Heart left ventricle (tissue), 13 donors: ENCODE measurements around the gene SLC22A23.

ENCODE experiments used
- POLR2A ChIP-seq, 2 donors: fragments of 450-650 bp; IDR thresholded peaks; one replicate each; pipeline ENCODE4 v1.6.1; 2017; ENCODE audit warnings: antibody characterized with exemption in 2 of 2, mild to moderate bottlenecking in 2 of 2, moderate library complexity in 2 of 2
- TF ChIP-seq, protein P1 (sequence below), 12 donors: fragments of 200-600 bp; sonication (generic) in 4 of 12; IDR thresholded peaks; one replicate each; pipeline versions ENCODE4 v1.5.0 to v1.8.0; 2018 to 2022; ENCODE audit warnings: antibody characterized with exemption in 12 of 12, mild to moderate bottlenecking in 5 of 12
- donor health status: ischemic (EF 13 %, LVEDD 7.1; RV severe dilation, severe dysfunction).
- donor health status: DM: no; HTN: yes; CAD: no.
- donor health status: DM: no; HTN: no; CAD: no.
- donor health status: ischemic (EF 25% LVEDD 6.9; RV normal size, moderate dysfunction).
- donor health status: ischemic (EF 25% LVEDD 5.7; RV mildly dilated, moderate dysfunction).
- donor health status: ischemic (EF 35%, LVEDD 5.7; RV mildly dilated, moderate dysfunction).
- donor health status: nonischemic (EF 11% LVEDD 7.7; RV severe dilation, severe dysfunction).
- donor health status: DM: yes; HTN: yes; CAD: no.
- donor health status: PGD.
- donor health status: ischemic (EF 29% LVEDD 5.4; RV normal size, mild dysfunction).
- donor health status: nonischemic (EF 23%, LVEDD 6.1; RV moderate dilation, normal function).

DNA sequence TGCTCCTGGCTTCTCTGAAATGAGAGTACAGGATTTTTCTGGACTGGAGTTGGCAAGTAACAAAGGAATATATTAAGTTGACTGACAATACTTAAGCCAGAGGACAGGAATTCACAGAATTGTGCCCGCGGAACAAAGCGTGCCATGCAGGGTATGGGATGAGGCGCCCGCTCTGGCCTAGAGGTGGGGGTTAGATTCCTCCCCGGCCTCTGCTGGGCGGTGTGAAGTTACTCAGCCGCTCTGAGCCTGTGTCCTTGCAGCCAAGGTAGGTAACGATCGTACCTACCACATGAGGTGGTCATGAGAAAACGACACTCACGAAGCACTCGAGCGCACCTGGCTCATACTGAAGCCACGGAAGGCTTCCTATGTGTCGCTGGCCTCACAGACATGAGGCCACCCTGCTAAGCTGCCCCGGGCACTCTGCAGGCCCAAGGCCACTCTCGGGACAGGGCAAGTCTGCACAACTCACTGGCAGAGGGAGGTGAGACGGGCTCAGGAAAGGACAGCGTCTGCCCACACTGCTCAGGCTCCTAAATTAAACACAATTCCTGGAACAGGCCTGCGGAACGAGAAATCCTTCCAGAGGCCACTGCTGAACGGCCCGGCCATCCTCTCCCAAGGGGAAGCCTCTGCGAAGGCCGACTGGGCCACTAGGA is 127.3 kb downstream of the SLC22A23 start:
- TF ChIP-seq, protein P1, sequence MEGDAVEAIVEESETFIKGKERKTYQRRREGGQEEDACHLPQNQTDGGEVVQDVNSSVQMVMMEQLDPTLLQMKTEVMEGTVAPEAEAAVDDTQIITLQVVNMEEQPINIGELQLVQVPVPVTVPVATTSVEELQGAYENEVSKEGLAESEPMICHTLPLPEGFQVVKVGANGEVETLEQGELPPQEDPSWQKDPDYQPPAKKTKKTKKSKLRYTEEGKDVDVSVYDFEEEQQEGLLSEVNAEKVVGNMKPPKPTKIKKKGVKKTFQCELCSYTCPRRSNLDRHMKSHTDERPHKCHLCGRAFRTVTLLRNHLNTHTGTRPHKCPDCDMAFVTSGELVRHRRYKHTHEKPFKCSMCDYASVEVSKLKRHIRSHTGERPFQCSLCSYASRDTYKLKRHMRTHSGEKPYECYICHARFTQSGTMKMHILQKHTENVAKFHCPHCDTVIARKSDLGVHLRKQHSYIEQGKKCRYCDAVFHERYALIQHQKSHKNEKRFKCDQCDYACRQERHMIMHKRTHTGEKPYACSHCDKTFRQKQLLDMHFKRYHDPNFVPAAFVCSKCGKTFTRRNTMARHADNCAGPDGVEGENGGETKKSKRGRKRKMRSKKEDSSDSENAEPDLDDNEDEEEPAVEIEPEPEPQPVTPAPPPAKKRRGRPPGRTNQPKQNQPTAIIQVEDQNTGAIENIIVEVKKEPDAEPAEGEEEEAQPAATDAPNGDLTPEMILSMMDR (IDR thresholded peaks at IDR 0.05): no peak
- no peak for TF ChIP-seq POLR2A (IDR thresholded peaks at IDR 0.05)
